Measurements from ENCODE around the gene SPTBN4. TPM values are rescaled to one million over a fixed set of nuclear protein-coding genes. Genes with fewer than 3 reads are reported as not detected.

The SPTBN4 gene
- total and polyA plus RNA-seq, 4 donors: 0.58 to 0.80 (median 0.72) TPM

DNA sequence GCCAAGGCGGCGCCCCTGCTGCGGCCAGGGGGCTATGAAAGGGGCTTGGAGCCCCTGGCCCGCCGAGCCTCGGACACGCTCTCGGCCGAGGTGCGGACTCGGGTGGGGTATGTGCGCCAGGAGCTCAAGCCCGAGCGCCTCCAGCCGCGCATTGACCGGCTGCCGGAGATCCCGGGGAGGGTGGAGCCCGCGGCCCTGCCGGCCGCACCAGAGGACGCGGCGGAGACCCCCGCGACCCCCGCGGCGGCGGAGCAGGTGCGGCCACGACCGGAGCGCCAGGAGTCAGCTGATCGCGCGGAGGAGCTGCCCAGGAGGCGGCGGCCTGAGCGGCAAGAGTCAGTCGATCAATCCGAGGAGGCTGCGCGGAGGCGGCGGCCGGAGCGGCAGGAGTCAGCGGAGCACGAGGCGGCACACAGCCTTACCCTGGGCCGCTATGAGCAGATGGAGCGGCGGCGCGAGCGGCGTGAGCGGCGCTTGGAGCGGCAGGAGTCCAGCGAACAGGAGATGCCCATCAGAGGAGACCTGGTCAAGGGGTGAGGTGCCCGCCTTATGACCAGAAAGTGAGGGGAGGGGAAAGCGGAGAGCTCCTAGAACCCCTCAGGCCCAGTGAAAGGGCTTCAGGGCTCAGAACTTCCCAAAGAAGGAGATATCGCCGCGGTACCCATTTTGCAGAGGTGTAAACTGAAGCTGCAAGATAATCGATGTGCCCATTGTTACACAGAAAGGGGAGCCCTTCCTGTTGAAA lies 101.1 kb downstream of the SPTBN4 start:
- DNase-seq: no peak
- WGBS, 2 donors: 7 to 8% methylated on average over 66 to 70 of the region's 70 CpGs
- H3K4me3 ChIP-seq: no peak overlapping the region

DNA sequence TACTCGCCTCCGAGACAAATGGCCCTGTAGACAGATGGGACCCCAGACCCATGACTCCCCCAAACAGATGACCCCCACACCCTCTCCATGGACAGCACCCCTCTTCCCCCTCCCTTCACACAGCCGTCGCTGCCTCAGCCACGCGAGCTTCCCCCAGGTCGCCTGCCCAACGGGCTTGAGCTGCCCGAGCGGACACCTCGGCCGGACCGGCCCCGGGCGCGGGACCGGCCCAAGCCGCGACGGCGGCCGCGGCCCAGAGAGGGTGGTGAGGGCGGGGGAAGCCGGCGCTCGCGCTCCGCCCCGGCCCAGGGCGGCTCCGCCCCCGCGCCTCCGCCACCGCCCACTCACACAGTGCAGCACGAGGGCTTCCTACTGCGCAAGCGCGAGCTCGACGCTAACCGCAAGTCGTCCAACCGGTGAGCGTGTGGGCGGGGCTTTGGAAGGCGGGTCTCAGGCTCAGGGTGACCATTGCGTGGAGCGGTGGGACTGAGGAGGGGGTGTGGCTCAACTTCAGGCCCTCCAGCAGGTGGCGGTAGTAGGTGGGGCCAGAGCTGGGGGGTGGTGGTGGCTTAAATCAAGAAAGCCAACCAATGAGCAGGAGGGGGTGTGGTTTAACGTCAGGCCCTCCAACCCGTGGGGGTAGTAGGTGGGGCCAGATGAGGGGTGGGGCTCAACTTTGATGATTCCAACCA lies 103.7 kb downstream of the SPTBN4 start:
- WGBS, 2 donors: 1% methylated on average over 31 to 53 of the region's 53 CpGs
- ATAC-seq (ENCODE audit: insufficient read depth, low FRiP score) (peak; percentile 100), DNase-seq (peak; percentile 94 to 95 (median 94))
- TF ChIP-seq CTCF (IDR thresholded peaks at IDR 0.05; ENCODE audit: control extremely low read depth, extremely low read depth): no peak
- Histone ChIP-seq H3K27ac (ENCODE audit: low read depth in 1 of 2, low read length in 1 of 2) (peak overlapping the region in 1 of 2 donors; percentile 60), H3K27me3 (ENCODE audit: control insufficient read depth in 3 of 3, insufficient read depth in 3 of 3, low read length in 2 of 3) (peaks cover 0 to 37% (median 21%) of the 10 kb centered on the region in 3 donors), H3K9ac (ENCODE audit: insufficient read depth in 1 of 2, low read length in 2 of 2) (no peak overlapping the region), H3K36me3 (ENCODE audit: control insufficient read depth in 4 of 4, insufficient read depth in 4 of 4, low read length in 4 of 4) (no peaks in the 10 kb centered on the region), H3K4me1 (ENCODE audit: control insufficient read depth in 5 of 5, insufficient read depth in 5 of 5, low read length in 5 of 5) (peaks cover 0 to 7% (median 0%) of the 10 kb centered on the region in 5 donors), H3K4me3 (no peak overlapping the region), H3K9me3 (ENCODE audit: control insufficient read depth in 4 of 4, insufficient read depth in 3 of 4, low read length in 3 of 4) (no peaks in the 10 kb centered on the region)

More for the DNA sequence above, 101.1 kb downstream of the SPTBN4 start:
- no peaks in the 10 kb centered on the region for H3K9me3 ChIP-seq (ENCODE audit: control insufficient read depth in 4 of 4, insufficient read depth in 3 of 4, low read length in 3 of 4)
- H3K27ac ChIP-seq (ENCODE audit: low read depth in 1 of 2, low read length in 1 of 2): no peak overlapping the region
- no peak for TF ChIP-seq CTCF (IDR thresholded peaks at IDR 0.05; ENCODE audit: control extremely low read depth, extremely low read depth)
- H3K9ac ChIP-seq (ENCODE audit: insufficient read depth in 1 of 2, low read length in 2 of 2): no peak overlapping the region
- H3K36me3 ChIP-seq (ENCODE audit: control insufficient read depth in 4 of 4, insufficient read depth in 4 of 4, low read length in 4 of 4): no peaks in the 10 kb centered on the region
- ATAC-seq (ENCODE audit: insufficient read depth, low FRiP score): no peak
- H3K27me3 ChIP-seq (ENCODE audit: control insufficient read depth in 3 of 3, insufficient read depth in 3 of 3, low read length in 2 of 3): peaks cover 0 to 39% (median 26%) of the 10 kb centered on the region in 3 donors
- H3K4me1 ChIP-seq (ENCODE audit: control insufficient read depth in 5 of 5, insufficient read depth in 5 of 5, low read length in 5 of 5): peaks cover 0 to 7% (median 0%) of the 10 kb centered on the region in 5 donors

GRCh38 chr19:40571005-40571318 lies 104.2 kb downstream of the SPTBN4 start:
- WGBS, 2 donors: 28 to 31% methylated on average over 3 of the region's 3 CpGs
- Histone ChIP-seq H3K27ac (ENCODE audit: low read depth in 1 of 2, low read length in 1 of 2) (no peak overlapping the region), H3K4me3 (no peak overlapping the region), H3K36me3 (ENCODE audit: control insufficient read depth in 4 of 4, insufficient read depth in 4 of 4, low read length in 4 of 4) (no peaks in the 10 kb centered on the region), H3K4me1 (ENCODE audit: control insufficient read depth in 5 of 5, insufficient read depth in 5 of 5, low read length in 5 of 5) (peaks cover 0 to 7% (median 0%) of the 10 kb centered on the region in 5 donors), H3K27me3 (ENCODE audit: control insufficient read depth in 3 of 3, insufficient read depth in 3 of 3, low read length in 2 of 3) (peaks cover 0 to 35% (median 18%) of the 10 kb centered on the region in 3 donors), H3K9ac (ENCODE audit: insufficient read depth in 1 of 2, low read length in 2 of 2) (no peak overlapping the region), H3K9me3 (ENCODE audit: control insufficient read depth in 4 of 4, insufficient read depth in 3 of 4, low read length in 3 of 4) (no peaks in the 10 kb centered on the region)
- no peak for TF ChIP-seq CTCF (IDR thresholded peaks at IDR 0.05; ENCODE audit: control extremely low read depth, extremely low read depth)
- no peak for ATAC-seq (ENCODE audit: insufficient read depth, low FRiP score)
- no peak for DNase-seq
